K562 (cell line): ENCODE results near the gene FUCA1. TPM values are rescaled to one million over a fixed set of nuclear protein-coding genes. Genes with fewer than 3 reads are reported as not detected.
"Not testable (repeated sequence)": the region's sequence is repeated elsewhere in the genome, so short reads cannot be mapped to it uniquely, and the experiment has no call there.

Experiments
- ATAC-seq: fragments of 200-7000 bp; cut with Tn5 transposase; 3 replicates; pipeline ENCODE4 v1.9.1; 2020; ENCODE audit warnings: moderate library complexity
- BruUV-seq: library from RNA; stranded (reverse); fragments of 400-500 nt; replicated peaks from 2 replicates; lab custom pipeline; 2021; lab: Mats Ljungman, UMichigan
- CTCF ChIA-PET: fragments of 300-600 bp; formaldehyde crosslinking; extraction: SDS; loops from one replicate; lab custom pipeline; 2021; ENCODE audit warnings: low intra/inter-chr PET ratio; lab: Yijun Ruan, JAX
- POLR2A ChIA-PET: fragments of 300-600, 350-650 bp; sonication (Branson Sonifier 250); formaldehyde crosslinking; extraction: SDS; loops from one replicate; lab custom pipeline; 2021; ENCODE audit warnings: antibody characterized with exemption, inconsistent platforms; lab: Yijun Ruan, JAX
- DNase-seq, 4 experiments: peaks; one replicate each; pipeline versions ENCODE4 v3.0.0 to v3.0.0-alpha.2; 2011 to 2018; ENCODE audit warnings: low spot score in 3 of 4, mixed read lengths in 3 of 4; ENCODE audit errors: extremely low read depth in 1 of 4
- FAIRE-seq: peaks from 2 replicates; lab custom pipeline; 2011; peaks lifted over from hg19 to GRCh38; lab: Jason Lieb, UNC
- H2AFZ ChIP-seq: 2 replicates; pipeline ENCODE4 v1.6.0; 2011; ENCODE audit warnings: low read depth, low read length, control low read depth, inconsistent platforms
- H3K27ac ChIP-seq: fragments of 200-600 bp; 3 replicates; pipeline ENCODE4 v1.8.0; 2011; ENCODE audit warnings: low read depth, mild to moderate bottlenecking, control low read depth, inconsistent platforms, low read length, moderate library complexity, mixed read lengths; ENCODE audit errors: extremely low read depth
- H3K27me3 ChIP-seq, 2 experiments: fragments of 300-600 bp in 1 of 2; 2 replicates in 1 of 2; 3 replicates in 1 of 2; pipeline versions ENCODE4 v1.6.0 to v1.8.0; 2011; ENCODE audit warnings: inconsistent platforms in 2 of 2, low read length in 2 of 2, mild to moderate bottlenecking in 1 of 2, mixed read lengths in 1 of 2, moderate library complexity in 1 of 2; ENCODE audit not compliant: control insufficient read depth in 2 of 2, insufficient read depth in 2 of 2
- H3K36me3 ChIP-seq: fragments of 300-600 bp; 3 replicates; pipeline ENCODE4 v1.8.0; 2011; ENCODE audit warnings: mild to moderate bottlenecking, low read length, inconsistent platforms; ENCODE audit not compliant: control insufficient read depth, insufficient read depth
- H3K4me1 ChIP-seq, 2 experiments: fragments of 200-600 bp in 1 of 2; replicated peaks in 1 of 2; 2 replicates in 1 of 2; 3 replicates in 1 of 2; pipeline versions ENCODE4 v1.5.1 to v1.8.0; 2011; ENCODE audit warnings: inconsistent platforms in 2 of 2, low read length in 2 of 2, mild to moderate bottlenecking in 1 of 2, mixed read lengths in 1 of 2, moderate library complexity in 1 of 2; ENCODE audit not compliant: control insufficient read depth in 2 of 2, insufficient read depth in 2 of 2
- H3K4me2 ChIP-seq: 2 replicates; pipeline ENCODE4 v1.6.1; 2011; ENCODE audit warnings: low read length, control low read depth, inconsistent platforms, mixed read lengths; ENCODE audit not compliant: insufficient read depth
- H3K4me3 ChIP-seq: fragments of 200-600 bp; sonication (generic), shearing (Covaris generic); 2 replicates; pipeline ENCODE4 v1.5.1; 2016; ENCODE audit warnings: control low read depth, inconsistent platforms
- H3K79me2 ChIP-seq: fragments of 200-600 bp; 3 replicates; pipeline ENCODE4 v1.8.0; 2011; ENCODE audit warnings: low read length, inconsistent platforms; ENCODE audit not compliant: control insufficient read depth, insufficient read depth
- H3K9ac ChIP-seq, 2 experiments: 2 replicates each; pipeline versions ENCODE4 v1.6.0 to v1.6.1; 2011; ENCODE audit warnings: low read depth in 2 of 2, low read length in 2 of 2, control low read depth in 1 of 2, inconsistent platforms in 1 of 2, mild to moderate bottlenecking in 1 of 2, mixed read lengths in 1 of 2; ENCODE audit not compliant: insufficient read depth in 1 of 2
- H3K9me1 ChIP-seq: one replicate; pipeline ENCODE4 v1.6.0; 2011; ENCODE audit warnings: inconsistent platforms, mild to moderate bottlenecking, low read length, moderate library complexity; ENCODE audit not compliant: control insufficient read depth, insufficient read depth
- H3K9me3 ChIP-seq: replicated peaks from 2 replicates; pipeline ENCODE4 v1.5.1; 2011; ENCODE audit warnings: low read depth, low read length, inconsistent platforms; ENCODE audit not compliant: control insufficient read depth, insufficient read depth
- H4K20me1 ChIP-seq: replicated peaks from 2 replicates; pipeline ENCODE4 v1.6.1; 2011; ENCODE audit warnings: low read length, inconsistent platforms, mixed read lengths; ENCODE audit not compliant: control insufficient read depth, insufficient read depth
- DACH1 ChIP-seq: fragments of 450-650 bp; IDR thresholded peaks from 2 replicates; pipeline ENCODE4 v1.6.1; 2018; ENCODE audit not compliant: partially characterized antibody
- GATAD2A ChIP-seq: fragments of 450-650 bp; IDR thresholded peaks from 2 replicates; pipeline ENCODE4 v1.6.1; 2017
- GATAD2B ChIP-seq: fragments of 450-650 bp; IDR thresholded peaks from 2 replicates; pipeline ENCODE4 v1.6.1; 2017; ENCODE audit warnings: mild to moderate bottlenecking, borderline replicate concordance
- MCM7 ChIP-seq, 2 experiments: fragments of 450-650 bp; IDR thresholded peaks; 2 replicates each; pipeline ENCODE4 v1.6.1; 2016 to 2018
- MTA1 ChIP-seq: fragments of 450-650 bp; IDR thresholded peaks from 2 replicates; pipeline ENCODE4 v1.6.1; 2017; ENCODE audit warnings: borderline replicate concordance
- ZBTB2 ChIP-seq: fragments of 450-650 bp; IDR thresholded peaks from 2 replicates; pipeline ENCODE4 v1.6.1; 2016; ENCODE audit warnings: antibody characterized with exemption
- WGBS: fragments of 100-300 bp; shearing (Covaris generic); methylation state at CpG from one replicate; pipeline ENCODE4 v1.1.6; 2016; ENCODE audit warnings: low coverage, mixed read lengths; ENCODE audit not compliant: insufficient coverage; ENCODE audit errors: missing lambda C conversion rate; 5-methylcytosine and 5-hydroxymethylcytosine counted together
- in situ Hi-C: fragments of 300-500 bp; cut with MboI; formaldehyde crosslinking; loops from 4 replicates; pipeline ENCODE4 v1.15.0; 2018; ENCODE audit warnings: inconsistent platforms, mixed read lengths
- intact Hi-C: fragments of 100-400 bp; cut with micrococcal nuclease; formaldehyde crosslinking; loops from 2 replicates; pipeline ENCODE4 v1.14.2; 2022
- polyA plus RNA-seq, 8 experiments: library from polyadenylated mRNA; depleted of rRNA in 4 of 8; stranded (reverse) in 5 of 8; unstranded in 3 of 8; fragments of >200 nt; fragmentation: Nextera tagmentation in 2 of 8; fragmentation: Illumina TruSeq in 1 of 8; extraction: Ambion mirVana in 2 of 8; extraction: Trizol in 1 of 8; gene quantifications; 2 replicates each; pipeline versions ENCODE4 v1.2.1 to v1.2.3, GENCODE V29; 2011 to 2014; ENCODE audit warnings: inconsistent platforms in 1 of 8, missing spikeins in 1 of 8
- total RNA-seq, 7 experiments: library from RNA; depleted of rRNA in 6 of 7; stranded (reverse); fragments of >200 nt in 6 of 7; fragmentation: Illumina TruSeq in 2 of 7; extraction: Trizol in 2 of 7; gene quantifications; 2 replicates each; pipeline versions ENCODE4 v1.2.1 to v1.2.3, GENCODE V29; 2011 to 2021; ENCODE audit warnings: low replicate concordance in 1 of 7

FUCA1 gene
- total and polyA plus RNA-seq, 9 of the 15 experiments (the other 6 are each of a cell fraction or from before 2014, with no cell fraction given) = 7.0 to 20.5 (median 13.5) TPM

GRCh38 chr1:23826590-23826989, 41.5 kb downstream of the FUCA1 start:
- H3K4me2 ChIP-seq, BruUV-seq, H2AFZ ChIP-seq, H4K20me1 ChIP-seq, in situ Hi-C loops, ATAC-seq, H3K9ac ChIP-seq, H3K9me1 ChIP-seq, DNase-seq, intact Hi-C loops: not testable (repeated sequence)
- POLR2A ChIA-PET = interaction anchor here (3.3 kb wide), 1 partner anchor 15 kb away, joined by 12 read pairs; no protein-coding TSS in a partner anchor
- TF ChIP-seq GATAD2A = 0 out of 2 replicates have a peak, but pooled peaks have one; percentile 48
- 0 out of 4 replicates have a peak, but pooled peaks of 1 of the 2 experiments have one; percentile 57 for TF ChIP-seq MCM7 (IDR thresholded peaks at IDR 0.05)
- peak; percentile 95 for TF ChIP-seq GATAD2B
- TF ChIP-seq ZBTB2 = peak; percentile 83
- TF ChIP-seq MTA1 = peak; percentile 49; the same call in 1 of the 2 replicates
- peak; percentile 100 for TF ChIP-seq DACH1
- TF ChIP-seq, all 486 proteins: peak for 6; not testable (repeated sequence) for 480
- H3K27ac ChIP-seq, H3K4me3 ChIP-seq, H3K9me3 ChIP-seq, FAIRE-seq, CTCF ChIA-PET, H3K27me3 ChIP-seq, H3K36me3 ChIP-seq: not testable (repeated sequence)
- H3K4me1 ChIP-seq = peaks cover 8 to 24% of the 10 kb centered on the region in 2 experiments; a peak in 4 of 5 replicates
- 94% methylated on average over 13 of the region's 13 CpGs for WGBS
- H3K79me2 ChIP-seq = peaks cover 14% of the 10 kb centered on the region
